WI38 (cell line): ENCODE measurements around the gene APC.

ENCODE experiments used
- H3K4me3 ChIP-seq: 2 replicates; pipeline ENCODE4 v1.5.1; 2011; ENCODE audit warnings: low read depth, mild to moderate bottlenecking, control low read depth, low read length
- CTCF ChIP-seq: IDR thresholded peaks from 2 replicates; pipeline ENCODE4 v1.5.1; 2012; ENCODE audit warnings: low read depth, mild to moderate bottlenecking, control low read depth, low read length

APC gene

DNA sequence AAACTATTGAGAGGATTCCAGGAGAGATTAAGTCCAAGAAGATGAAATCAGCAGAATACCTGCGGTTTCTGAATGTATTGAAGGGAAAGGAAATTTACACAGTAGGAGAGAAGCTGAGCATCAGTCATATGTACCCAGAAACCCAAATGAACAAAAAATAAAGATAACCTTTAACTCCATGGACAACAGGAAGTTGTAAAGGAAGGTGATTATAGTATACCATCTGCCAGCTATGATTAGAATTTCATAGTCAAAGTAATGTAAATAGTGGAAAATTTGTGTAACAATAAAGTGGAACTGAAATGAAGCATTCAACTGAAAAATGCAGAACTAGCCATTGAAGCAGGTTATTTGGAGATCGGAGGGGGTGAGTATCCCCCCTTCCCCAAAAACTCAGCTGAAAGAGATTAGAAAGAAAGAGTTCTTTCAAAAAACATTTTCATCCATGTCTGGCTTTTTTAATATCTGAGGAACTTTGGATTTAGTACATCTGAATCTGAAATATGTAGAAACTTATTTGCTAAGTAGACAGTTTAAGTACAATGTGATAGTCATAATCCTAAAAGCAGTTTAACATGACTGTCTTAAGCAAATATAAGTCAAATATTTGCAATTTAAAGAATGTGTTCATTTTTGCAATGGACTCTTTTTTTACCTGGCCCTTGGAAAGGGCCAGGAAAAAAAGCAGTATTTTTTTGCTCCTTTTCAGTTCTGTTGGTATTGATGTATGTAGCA lies 58.4 kb downstream of the APC start:
- no peak for TF ChIP-seq CTCF
- H3K4me3 ChIP-seq = no peak overlapping the region

DNA sequence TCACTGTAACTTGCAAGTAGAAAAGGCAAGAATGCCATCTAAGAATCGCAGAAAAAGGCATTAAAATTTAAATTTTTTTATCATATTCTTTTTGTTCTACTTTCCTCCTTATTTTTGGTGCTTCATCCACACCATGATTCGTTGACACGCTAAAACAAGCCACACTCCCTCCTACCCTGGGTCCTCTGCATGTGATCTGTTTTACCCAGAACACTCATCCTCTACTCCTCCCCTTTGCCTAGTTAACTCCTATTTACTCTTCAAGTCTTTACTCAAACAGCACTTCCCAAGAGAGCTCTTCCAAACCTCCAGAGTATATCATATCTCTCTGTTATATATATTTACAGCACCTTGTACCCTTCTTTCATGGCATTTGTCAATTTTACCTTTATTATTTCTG lies 62.0 kb downstream of the APC start:
- H3K4me3 ChIP-seq = no peak overlapping the region
- no peak for TF ChIP-seq CTCF

GRCh38 chr5:112800891-112801290 lies 63.2 kb downstream of the APC start:
- H3K4me3 ChIP-seq = no peak overlapping the region
- TF ChIP-seq CTCF = no peak

GRCh38 chr5:112811023-112811422 lies 73.3 kb downstream of the APC start:
- H3K4me3 ChIP-seq = no peak overlapping the region
- no peak for TF ChIP-seq CTCF

GRCh38 chr5:112812549-112812948 lies 74.9 kb downstream of the APC start:
- H3K4me3 ChIP-seq = no peak overlapping the region
- no peak for TF ChIP-seq CTCF

DNA sequence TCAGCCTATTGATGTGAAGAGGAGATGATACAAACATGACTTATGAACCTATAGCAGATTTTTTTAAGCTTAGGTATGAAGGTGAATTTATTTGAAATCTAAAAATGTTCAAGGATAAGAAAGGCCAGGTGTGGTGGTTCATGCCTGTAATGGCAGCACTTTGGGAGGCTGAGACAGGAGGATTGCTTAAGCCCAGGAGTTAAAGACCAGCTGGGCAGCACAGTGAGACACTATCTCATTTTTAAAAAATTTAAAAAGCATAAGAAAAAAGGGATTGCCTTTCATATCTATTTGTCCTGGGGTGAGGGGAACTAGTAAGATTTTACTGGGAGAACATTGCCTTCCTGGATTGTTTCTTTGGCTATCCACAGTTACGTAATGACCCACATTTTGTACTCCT lies 82.6 kb downstream of the APC start:
- TF ChIP-seq CTCF = no peak

GRCh38 chr5:112822456-112822855 lies 84.8 kb downstream of the APC start:
- TF ChIP-seq CTCF = no peak
- no peak overlapping the region for H3K4me3 ChIP-seq

More for the DNA sequence above, 82.6 kb downstream of the APC start:
- no peak overlapping the region for H3K4me3 ChIP-seq
